OCI-LY1 (cell line): ENCODE results near the gene SULF2.

Source experiments
- EZH2 ChIP-seq: fragments of 200-600 bp; sonication (generic), shearing (Covaris generic); IDR thresholded peaks from 2 replicates; pipeline ENCODE4 v1.8.0; 2017; ENCODE audit warnings: borderline replicate concordance, mixed run types, mild to moderate bottlenecking, antibody characterized with exemption, low read length, moderate library complexity, mixed read lengths
- TF ChIP-seq, protein P1 (sequence below): fragments of 200-600 bp; sonication (generic), shearing (Covaris generic); IDR thresholded peaks from 2 replicates; pipeline ENCODE4 v1.5.1; 2017; ENCODE audit warnings: mild to moderate bottlenecking, antibody characterized with exemption, low read length, moderate library complexity, mixed read lengths

DNA sequence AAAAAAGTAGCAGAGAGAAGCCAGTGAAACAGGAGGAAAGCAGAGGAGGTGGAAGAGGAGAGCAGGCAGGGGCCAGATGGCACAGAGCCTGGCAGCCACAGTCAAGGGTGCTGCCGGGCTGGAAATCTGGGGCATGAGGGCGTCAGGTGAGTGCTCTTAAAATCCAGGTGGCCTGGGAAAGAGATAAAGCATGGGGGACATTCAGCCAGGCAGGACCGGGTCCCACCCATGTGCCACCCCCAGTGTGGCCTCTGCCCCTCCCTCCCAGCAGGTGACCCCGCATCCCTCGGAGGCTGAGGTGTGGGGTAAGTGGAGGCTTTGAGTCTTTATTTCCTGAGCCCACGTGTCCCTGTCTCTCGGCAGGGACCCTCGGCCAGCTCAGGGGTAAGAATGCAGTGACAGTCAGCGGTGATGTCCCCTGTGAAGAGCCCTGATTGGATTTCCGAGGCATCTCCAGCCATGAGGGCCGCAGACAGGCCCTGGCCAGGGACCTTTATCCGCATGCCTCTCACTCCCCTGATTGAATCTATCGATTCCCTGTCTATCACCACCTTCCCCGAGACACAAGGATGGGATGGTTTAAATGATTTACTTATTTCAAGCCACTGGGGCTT lies 33.8 kb upstream of the SULF2 start:
- TF ChIP-seq, protein P1, sequence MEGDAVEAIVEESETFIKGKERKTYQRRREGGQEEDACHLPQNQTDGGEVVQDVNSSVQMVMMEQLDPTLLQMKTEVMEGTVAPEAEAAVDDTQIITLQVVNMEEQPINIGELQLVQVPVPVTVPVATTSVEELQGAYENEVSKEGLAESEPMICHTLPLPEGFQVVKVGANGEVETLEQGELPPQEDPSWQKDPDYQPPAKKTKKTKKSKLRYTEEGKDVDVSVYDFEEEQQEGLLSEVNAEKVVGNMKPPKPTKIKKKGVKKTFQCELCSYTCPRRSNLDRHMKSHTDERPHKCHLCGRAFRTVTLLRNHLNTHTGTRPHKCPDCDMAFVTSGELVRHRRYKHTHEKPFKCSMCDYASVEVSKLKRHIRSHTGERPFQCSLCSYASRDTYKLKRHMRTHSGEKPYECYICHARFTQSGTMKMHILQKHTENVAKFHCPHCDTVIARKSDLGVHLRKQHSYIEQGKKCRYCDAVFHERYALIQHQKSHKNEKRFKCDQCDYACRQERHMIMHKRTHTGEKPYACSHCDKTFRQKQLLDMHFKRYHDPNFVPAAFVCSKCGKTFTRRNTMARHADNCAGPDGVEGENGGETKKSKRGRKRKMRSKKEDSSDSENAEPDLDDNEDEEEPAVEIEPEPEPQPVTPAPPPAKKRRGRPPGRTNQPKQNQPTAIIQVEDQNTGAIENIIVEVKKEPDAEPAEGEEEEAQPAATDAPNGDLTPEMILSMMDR: no peak
- no peak for TF ChIP-seq EZH2
